ENCODE results near the gene KIF1A. TPM values are rescaled to one million over a fixed set of nuclear protein-coding genes. Genes with fewer than 3 reads are reported as not detected.
A peak's percentile ranks its signal among the peaks of the same experiment; 100 is the strongest.

The KIF1A gene
- polyA plus RNA-seq, 1 donor = 15.8 TPM

DNA sequence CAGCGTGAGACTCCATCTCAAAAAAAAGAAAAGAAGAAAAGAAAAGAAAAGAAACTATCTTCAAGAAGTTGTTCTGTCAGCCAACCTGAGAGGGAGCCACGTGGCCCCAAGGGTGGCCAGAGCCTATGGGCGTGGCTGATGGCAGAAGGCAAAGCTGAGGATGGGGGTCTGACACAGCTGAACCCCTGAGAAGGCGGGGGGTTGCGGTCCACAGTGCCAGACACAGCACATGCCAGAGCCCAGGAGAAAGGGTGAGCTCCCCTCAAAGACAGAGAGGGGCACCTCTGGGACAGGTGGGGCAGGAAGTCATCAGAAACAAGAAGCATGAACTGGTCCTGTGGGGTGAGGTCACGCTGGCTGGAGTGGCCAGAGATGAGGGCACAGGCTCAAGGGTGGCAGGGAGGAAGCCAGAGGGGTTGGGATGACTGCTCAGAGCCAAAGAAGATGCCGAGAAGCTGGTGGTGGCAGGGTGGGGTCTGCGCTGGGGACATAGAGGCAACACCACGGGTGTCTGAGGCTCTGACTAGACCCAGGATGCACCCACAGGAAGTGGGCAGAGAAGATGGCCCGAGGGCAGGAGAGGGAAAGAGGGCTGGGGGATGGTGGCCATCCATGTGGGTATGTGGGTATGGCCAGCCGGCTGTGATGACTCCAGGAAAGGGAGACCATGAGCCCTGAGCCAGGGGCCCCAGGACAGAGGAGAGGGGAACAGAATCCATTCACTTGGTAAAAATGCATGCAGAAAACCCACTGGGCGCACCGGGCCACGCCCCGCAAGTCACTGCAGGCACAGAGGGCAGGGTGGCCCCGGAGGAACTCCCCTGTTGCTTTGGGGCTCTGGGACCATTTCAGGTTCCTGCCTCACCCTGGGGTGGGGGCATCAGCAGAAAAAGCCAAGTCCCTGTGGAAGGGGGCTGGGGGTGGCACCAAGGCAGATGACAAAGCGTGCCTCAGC lies 8.4 kb downstream of the KIF1A start:
- H3K4me1 ChIP-seq (ENCODE audit: control insufficient read depth, insufficient read depth, low read length) = no peaks in the 10 kb centered on the region
- no peak for DNase-seq
- no peak overlapping the region for H3K4me3 ChIP-seq (ENCODE audit: low read length)
- WGBS (ENCODE audit: insufficient coverage, low lambda C conversion rate) = 60% methylated on average over 1 of the region's 17 CpGs
- no peak overlapping the region for H3K27ac ChIP-seq (ENCODE audit: low read length)
- peaks cover 18% of the 10 kb centered on the region for H3K9me3 ChIP-seq (ENCODE audit: control insufficient read depth, low read depth, low read length)
- H3K36me3 ChIP-seq (ENCODE audit: control insufficient read depth, insufficient read depth, low read length) = no peaks in the 10 kb centered on the region
- peaks cover 4% of the 10 kb centered on the region for H3K27me3 ChIP-seq (ENCODE audit: control insufficient read depth, insufficient read depth, low read length)

- H3K4me1 ChIP-seq (ENCODE audit: control insufficient read depth, insufficient read depth, low read length) = no peaks in the 10 kb centered on the region
- peaks cover 2% of the 10 kb centered on the region for H3K27me3 ChIP-seq (ENCODE audit: control insufficient read depth, insufficient read depth, low read length)
- H3K27ac ChIP-seq (ENCODE audit: low read length) = no peak overlapping the region
- peaks cover 18% of the 10 kb centered on the region for H3K9me3 ChIP-seq (ENCODE audit: control insufficient read depth, low read depth, low read length)
- H3K36me3 ChIP-seq (ENCODE audit: control insufficient read depth, insufficient read depth, low read length) = no peaks in the 10 kb centered on the region
- H3K4me3 ChIP-seq (ENCODE audit: low read length) = no peak overlapping the region
- no peak for DNase-seq
- WGBS (ENCODE audit: insufficient coverage, low lambda C conversion rate) = no CpG with 5 or more reads among the region's 16 CpGs
Measured at GRCh38 chr2:240810621-240811020, 9.4 kb downstream of the KIF1A start.

DNA sequence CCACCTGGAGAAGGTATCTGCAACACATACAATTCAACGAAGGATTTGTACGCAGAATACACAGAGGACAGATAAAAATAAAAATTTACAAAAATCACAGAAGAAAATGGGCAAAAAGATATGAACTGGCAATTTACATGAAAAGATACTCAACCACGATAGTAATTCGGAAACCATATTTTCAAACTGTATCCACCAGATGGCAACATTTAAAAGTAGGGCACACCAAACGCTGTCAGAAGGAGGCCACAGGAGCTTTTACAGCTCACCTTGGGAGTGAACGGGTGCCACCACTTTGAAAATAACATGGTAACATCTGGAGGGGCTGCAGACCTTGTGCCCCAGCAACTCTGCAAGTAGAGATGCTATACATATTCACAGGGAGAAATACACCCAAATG lies 9.8 kb downstream of the KIF1A start:
- no peak overlapping the region for H3K27ac ChIP-seq (ENCODE audit: low read length)
- H3K4me3 ChIP-seq (ENCODE audit: low read length) = no peak overlapping the region
- no peak for DNase-seq
- no peaks in the 10 kb centered on the region for H3K4me1 ChIP-seq (ENCODE audit: control insufficient read depth, insufficient read depth, low read length)
- peaks cover 18% of the 10 kb centered on the region for H3K9me3 ChIP-seq (ENCODE audit: control insufficient read depth, low read depth, low read length)
- H3K36me3 ChIP-seq (ENCODE audit: control insufficient read depth, insufficient read depth, low read length) = no peaks in the 10 kb centered on the region
- H3K27me3 ChIP-seq (ENCODE audit: control insufficient read depth, insufficient read depth, low read length) = peaks cover 2% of the 10 kb centered on the region
- WGBS (ENCODE audit: insufficient coverage, low lambda C conversion rate) = 100% methylated on average over 1 of the region's 6 CpGs

- H3K4me3 ChIP-seq (ENCODE audit: low read length) = no peak overlapping the region
- no peak overlapping the region for H3K27ac ChIP-seq (ENCODE audit: low read length)
- WGBS (ENCODE audit: insufficient coverage, low lambda C conversion rate) = 100% methylated on average over 5 of the region's 9 CpGs
- no peaks in the 10 kb centered on the region for H3K36me3 ChIP-seq (ENCODE audit: control insufficient read depth, insufficient read depth, low read length)
- no peaks in the 10 kb centered on the region for H3K4me1 ChIP-seq (ENCODE audit: control insufficient read depth, insufficient read depth, low read length)
- peaks cover 3% of the 10 kb centered on the region for H3K27me3 ChIP-seq (ENCODE audit: control insufficient read depth, insufficient read depth, low read length)
- peaks cover 17% of the 10 kb centered on the region for H3K9me3 ChIP-seq (ENCODE audit: control insufficient read depth, low read depth, low read length)
- no peak for DNase-seq
Measured at GRCh38 chr2:240809276-240809675, 10.7 kb downstream of the KIF1A start.

GRCh38 chr2:240806459-240806858 lies 13.6 kb downstream of the KIF1A start:
- Histone ChIP-seq H3K27me3 (ENCODE audit: control insufficient read depth, insufficient read depth, low read length) (peaks cover 11% of the 10 kb centered on the region), H3K9me3 (ENCODE audit: control insufficient read depth, low read depth, low read length) (no peaks in the 10 kb centered on the region), H3K27ac (ENCODE audit: low read length) (no peak overlapping the region), H3K4me3 (ENCODE audit: low read length) (no peak overlapping the region), H3K36me3 (ENCODE audit: control insufficient read depth, insufficient read depth, low read length) (no peaks in the 10 kb centered on the region), H3K4me1 (ENCODE audit: control insufficient read depth, insufficient read depth, low read length) (no peaks in the 10 kb centered on the region)
- no CpG with 5 or more reads among the region's 2 CpGs for whole genome bisulfite sequencing (ENCODE audit: insufficient coverage, low lambda C conversion rate)
- DNase-seq = no peak

GRCh38 chr2:240806006-240806405 lies 14.0 kb downstream of the KIF1A start:
- WGBS (ENCODE audit: insufficient coverage, low lambda C conversion rate) = no CpG with 5 or more reads among the region's 4 CpGs
- H3K36me3 ChIP-seq (ENCODE audit: control insufficient read depth, insufficient read depth, low read length) = no peaks in the 10 kb centered on the region
- no peaks in the 10 kb centered on the region for H3K9me3 ChIP-seq (ENCODE audit: control insufficient read depth, low read depth, low read length)
- no peak for DNase-seq
- no peak overlapping the region for H3K4me3 ChIP-seq (ENCODE audit: low read length)
- peaks cover 12% of the 10 kb centered on the region for H3K27me3 ChIP-seq (ENCODE audit: control insufficient read depth, insufficient read depth, low read length)
- no peaks in the 10 kb centered on the region for H3K4me1 ChIP-seq (ENCODE audit: control insufficient read depth, insufficient read depth, low read length)
- no peak overlapping the region for H3K27ac ChIP-seq (ENCODE audit: low read length)

- no peak overlapping the region for H3K27ac ChIP-seq (ENCODE audit: low read length)
- no peaks in the 10 kb centered on the region for H3K36me3 ChIP-seq (ENCODE audit: control insufficient read depth, insufficient read depth, low read length)
- no peaks in the 10 kb centered on the region for H3K9me3 ChIP-seq (ENCODE audit: control insufficient read depth, low read depth, low read length)
- H3K27me3 ChIP-seq (ENCODE audit: control insufficient read depth, insufficient read depth, low read length) = peaks cover 20% of the 10 kb centered on the region
- no peaks in the 10 kb centered on the region for H3K4me1 ChIP-seq (ENCODE audit: control insufficient read depth, insufficient read depth, low read length)
- DNase-seq = no peak
- no peak overlapping the region for H3K4me3 ChIP-seq (ENCODE audit: low read length)
- WGBS (ENCODE audit: insufficient coverage, low lambda C conversion rate) = 86% methylated on average over 6 of the region's 8 CpGs
Measured at GRCh38 chr2:240803191-240803590, 16.8 kb downstream of the KIF1A start.

GRCh38 chr2:240799033-240799820 lies 20.8 kb downstream of the KIF1A start:
- WGBS (ENCODE audit: insufficient coverage, low lambda C conversion rate) = 60% methylated on average over 2 of the region's 14 CpGs
- Histone ChIP-seq H3K27ac (ENCODE audit: low read length) (no peak overlapping the region), H3K9me3 (ENCODE audit: control insufficient read depth, low read depth, low read length) (no peaks in the 10 kb centered on the region), H3K4me3 (ENCODE audit: low read length) (no peak overlapping the region), H3K36me3 (ENCODE audit: control insufficient read depth, insufficient read depth, low read length) (no peaks in the 10 kb centered on the region), H3K4me1 (ENCODE audit: control insufficient read depth, insufficient read depth, low read length) (peaks cover under 1% of the 10 kb centered on the region), H3K27me3 (ENCODE audit: control insufficient read depth, insufficient read depth, low read length) (peaks cover 16% of the 10 kb centered on the region)
- peak; percentile 30 to 65 for DNase-seq

DNA sequence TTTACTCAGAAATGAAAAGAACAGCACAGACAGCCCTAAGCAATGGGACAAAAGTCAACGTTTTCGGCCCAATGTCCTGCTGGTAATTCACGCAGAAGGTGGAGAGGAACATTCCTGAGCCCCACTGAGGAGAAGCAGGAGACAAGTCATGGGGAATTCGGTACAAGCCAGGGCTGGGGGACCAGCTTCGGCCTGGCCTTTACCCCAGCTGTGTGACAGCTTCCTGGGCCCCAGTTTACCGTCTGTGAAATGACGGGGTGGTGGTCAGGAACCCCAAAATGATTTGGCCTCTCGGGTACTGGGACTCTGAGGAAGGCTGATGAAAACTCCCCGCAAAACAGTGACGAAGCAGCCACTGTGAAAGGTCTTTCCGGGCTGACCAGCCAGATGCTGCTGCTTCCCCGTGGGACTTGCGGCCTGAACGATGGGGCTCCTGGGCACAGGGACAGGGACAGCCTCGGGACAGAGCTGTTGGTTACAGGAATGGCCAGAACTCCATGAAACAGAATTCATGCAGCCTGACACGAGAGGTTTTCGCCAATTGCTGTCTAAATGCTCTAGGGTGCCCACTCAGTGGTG lies 21.6 kb downstream of the KIF1A start:
- peaks cover 7% of the 10 kb centered on the region for H3K4me1 ChIP-seq (ENCODE audit: control insufficient read depth, insufficient read depth, low read length)
- no peak overlapping the region for H3K27ac ChIP-seq (ENCODE audit: low read length)
- DNase-seq = no peak
- no peak overlapping the region for H3K4me3 ChIP-seq (ENCODE audit: low read length)
- WGBS (ENCODE audit: insufficient coverage, low lambda C conversion rate) = no CpG with 5 or more reads among the region's 17 CpGs
- H3K36me3 ChIP-seq (ENCODE audit: control insufficient read depth, insufficient read depth, low read length) = no peaks in the 10 kb centered on the region
- no peaks in the 10 kb centered on the region for H3K9me3 ChIP-seq (ENCODE audit: control insufficient read depth, low read depth, low read length)
- peaks cover 16% of the 10 kb centered on the region for H3K27me3 ChIP-seq (ENCODE audit: control insufficient read depth, insufficient read depth, low read length)

DNA sequence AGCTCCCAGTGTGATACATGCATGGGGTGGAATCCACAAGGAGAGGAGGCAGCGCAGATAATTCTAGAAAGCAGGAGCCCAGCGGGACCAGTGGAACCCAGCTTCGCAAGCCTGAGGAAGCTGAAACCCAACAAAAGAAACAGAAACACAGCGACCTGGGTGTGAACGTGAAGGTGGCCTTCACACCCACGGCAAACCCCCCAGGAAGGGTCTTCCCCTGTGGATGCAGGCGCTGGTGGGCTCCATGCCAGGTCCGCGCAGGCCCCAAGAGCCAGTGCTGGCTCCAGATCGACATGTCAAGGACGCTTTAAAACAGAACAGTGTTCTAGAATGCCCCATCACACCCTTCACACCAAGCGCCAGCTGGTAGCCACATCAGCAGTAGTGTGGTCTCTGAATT lies 22.1 kb downstream of the KIF1A start:
- no peak overlapping the region for H3K27ac ChIP-seq (ENCODE audit: low read length)
- H3K36me3 ChIP-seq (ENCODE audit: control insufficient read depth, insufficient read depth, low read length) = no peaks in the 10 kb centered on the region
- H3K27me3 ChIP-seq (ENCODE audit: control insufficient read depth, insufficient read depth, low read length) = peaks cover 12% of the 10 kb centered on the region
- no peak for DNase-seq
- no peak overlapping the region for H3K4me3 ChIP-seq (ENCODE audit: low read length)
- H3K4me1 ChIP-seq (ENCODE audit: control insufficient read depth, insufficient read depth, low read length) = peaks cover 10% of the 10 kb centered on the region
- H3K9me3 ChIP-seq (ENCODE audit: control insufficient read depth, low read depth, low read length) = no peaks in the 10 kb centered on the region
- WGBS (ENCODE audit: insufficient coverage, low lambda C conversion rate) = no CpG with 5 or more reads among the region's 12 CpGs
